DMS79 (cell line): ENCODE results near the gene VGF.
A peak's percentile ranks its signal among the peaks of the same experiment; 100 is the strongest.

Experiments
- DNase-seq: peaks from one replicate; lab custom pipeline; 2025; lab: John Stamatoyannopoulos, UW

The VGF gene

DNA sequence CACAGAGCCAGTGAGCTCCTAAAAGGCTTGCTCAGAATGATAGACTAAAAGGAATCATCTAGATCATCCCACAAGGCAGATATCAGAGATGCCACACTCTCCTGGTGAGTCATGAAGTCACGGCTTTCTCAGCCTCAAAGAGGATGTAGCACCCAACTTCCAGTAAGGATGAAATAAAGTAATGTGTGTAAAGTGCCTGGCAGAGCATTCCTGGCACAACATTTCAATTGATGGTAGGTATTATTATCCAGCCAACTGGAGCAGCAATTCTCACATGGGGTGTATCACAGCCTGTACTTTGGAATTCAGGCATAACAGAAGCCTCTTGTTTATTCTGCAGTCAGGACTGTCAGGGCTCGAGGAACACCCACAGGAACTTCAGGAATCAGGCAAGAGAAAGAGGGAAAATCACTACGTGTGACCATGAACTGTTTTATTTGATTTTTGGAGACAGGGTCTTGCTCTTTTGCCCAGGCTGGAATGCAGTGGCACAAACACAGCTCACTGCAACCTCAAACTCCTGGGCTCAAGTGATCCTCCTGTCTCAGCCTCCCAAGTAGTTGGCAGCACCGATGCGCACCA lies 20.0 kb upstream of the VGF start:
- DNase-seq = no peak

DNA sequence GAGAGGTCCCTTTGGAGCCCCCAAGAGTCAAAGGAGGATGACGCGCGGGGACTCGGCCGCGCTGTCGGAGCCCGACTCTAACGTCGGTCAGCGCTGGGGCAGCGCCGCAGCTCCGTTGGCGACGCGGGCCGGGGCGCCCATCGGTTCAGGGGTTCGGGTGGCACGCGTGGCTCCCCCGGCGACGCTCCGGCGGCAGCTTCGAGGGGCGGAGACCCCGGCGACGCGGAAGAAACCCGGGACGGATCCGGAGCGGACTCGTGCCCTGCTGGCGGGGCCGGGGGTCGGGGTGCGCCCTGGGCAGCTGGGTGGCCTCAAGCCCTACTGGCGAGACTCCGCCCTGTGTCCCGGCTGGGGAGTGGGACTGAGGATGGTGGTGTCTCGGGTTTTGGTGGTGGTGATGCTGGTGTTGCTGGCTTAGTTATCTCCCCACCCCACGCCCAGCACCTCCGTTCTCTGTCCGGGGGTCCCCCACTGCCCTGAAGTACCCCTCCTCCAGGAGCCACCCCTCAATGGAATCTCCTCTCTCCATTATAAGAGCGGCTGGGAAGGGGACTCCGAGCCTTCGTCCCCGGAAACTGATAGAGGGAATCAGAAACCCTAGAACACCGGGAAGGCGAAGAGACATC lies 14.9 kb upstream of the VGF start, which contains the start of gene NAT16:
TSS of gene NAT16 (minus strand) at position 164 of the 626 bp plus-strand sequence. CDS start 5,486 bp downstream, outside the sequence.
- peak; percentile 24 for DNase-seq

DNA sequence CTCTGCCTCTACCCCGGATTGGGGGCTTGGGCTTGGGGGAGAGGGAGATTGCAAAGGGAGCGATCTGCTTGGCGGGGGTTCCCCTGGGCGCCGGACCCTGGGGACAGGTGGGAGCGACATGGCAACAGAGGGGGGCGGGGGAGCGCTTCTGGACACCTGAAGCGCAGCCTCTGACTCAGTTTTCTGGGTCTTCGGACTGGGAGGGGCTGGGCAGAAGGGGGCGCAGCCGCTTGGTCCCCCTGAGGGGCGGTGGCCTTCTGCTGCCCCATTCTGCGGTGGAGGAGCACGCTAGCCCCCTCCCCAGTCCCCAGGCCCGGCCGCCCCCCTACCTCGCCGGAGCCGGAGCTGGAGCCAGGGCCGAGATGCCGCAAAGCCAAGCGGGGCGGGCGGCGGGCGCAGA lies 14.3 kb upstream of the VGF start:
- no peak for DNase-seq

DNA sequence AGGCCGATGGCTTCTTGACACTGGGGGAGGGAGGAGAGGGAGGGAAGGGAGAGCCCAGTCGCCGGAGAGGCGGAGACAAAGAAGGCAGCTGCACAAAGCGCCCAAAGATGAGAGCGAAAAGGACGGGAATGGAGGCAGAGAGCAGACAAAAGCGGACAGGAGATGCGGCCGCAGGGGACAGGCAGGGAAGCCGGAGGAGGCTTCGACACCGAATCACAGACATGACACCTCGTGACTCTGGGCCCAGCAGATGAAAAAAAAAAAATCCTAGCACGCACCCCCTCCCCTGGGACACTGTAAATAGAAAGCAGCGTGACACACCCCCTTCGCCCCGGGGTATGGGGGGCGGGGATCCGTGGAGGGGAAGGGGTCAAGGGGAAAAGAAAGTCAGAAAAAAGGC lies 13.7 kb upstream of the VGF start:
- DNase-seq = peak; percentile 70

DNA sequence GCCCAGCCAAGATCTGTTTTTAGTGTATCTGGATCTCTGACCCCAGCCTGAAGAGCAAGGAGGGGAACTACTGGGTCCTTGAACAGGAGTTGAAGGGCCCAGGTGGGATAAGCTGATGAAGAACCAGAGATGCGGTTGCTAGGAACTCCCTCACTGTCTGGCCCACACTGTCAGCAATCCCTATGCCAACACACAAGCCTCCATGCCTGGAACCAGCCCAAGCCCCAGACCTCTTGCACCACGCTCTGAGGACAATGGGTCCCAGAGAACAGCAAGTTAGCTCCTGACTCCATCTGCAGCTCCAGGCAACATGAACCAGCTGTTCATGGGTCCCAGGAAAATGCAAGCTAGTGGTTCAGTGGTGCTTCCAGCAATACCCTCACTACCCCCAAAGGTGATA lies 12.3 kb upstream of the VGF start:
- DNase-seq = no peak

DNA sequence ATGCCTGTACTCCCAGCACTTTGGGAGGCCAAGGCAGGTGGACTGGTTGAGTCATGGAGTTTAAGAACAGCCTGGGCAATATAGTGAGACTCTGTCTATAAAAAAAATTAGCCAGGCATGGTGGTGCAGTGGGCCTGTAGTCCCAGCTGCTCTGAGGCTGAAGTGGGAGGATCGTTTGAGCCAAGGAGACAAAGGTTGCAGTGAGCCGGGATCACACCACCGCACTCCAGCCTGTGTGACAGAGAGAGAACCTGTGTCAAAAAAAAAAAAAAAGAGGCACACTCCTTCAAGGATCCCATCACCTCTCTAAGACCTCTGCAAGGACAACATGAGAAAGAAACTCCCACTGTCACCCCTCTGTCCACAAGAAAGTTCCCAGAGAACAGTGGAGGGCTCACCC lies 10.3 kb upstream of the VGF start:
- no peak for DNase-seq

DNA sequence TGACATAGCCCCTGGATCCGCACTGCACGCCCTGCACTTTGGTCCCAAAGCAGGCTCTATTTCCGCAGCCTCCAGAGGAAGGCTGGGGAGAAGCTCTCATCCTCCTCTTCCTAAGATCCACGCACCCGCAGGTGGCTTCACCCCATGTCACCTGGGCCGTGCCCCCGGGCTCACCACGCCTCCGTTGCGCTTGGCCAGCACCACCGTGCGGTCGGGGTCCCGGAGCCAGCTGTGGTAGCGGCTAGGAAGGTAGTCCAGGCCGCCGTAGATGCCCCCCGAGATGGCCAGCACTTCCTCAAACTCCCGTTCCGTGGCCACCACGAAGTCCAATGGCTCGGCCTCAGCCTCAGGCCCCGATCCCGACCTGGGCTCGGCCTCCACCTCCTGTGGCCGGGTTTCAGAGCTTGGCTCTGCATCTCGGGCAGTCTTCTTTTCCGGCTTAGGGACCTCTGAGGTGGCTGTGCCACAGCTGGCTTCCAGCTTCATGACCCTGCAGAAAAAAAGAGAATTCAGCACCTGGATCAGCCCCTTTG lies 9.0 kb upstream of the VGF start:
- DNase-seq = no peak

DNA sequence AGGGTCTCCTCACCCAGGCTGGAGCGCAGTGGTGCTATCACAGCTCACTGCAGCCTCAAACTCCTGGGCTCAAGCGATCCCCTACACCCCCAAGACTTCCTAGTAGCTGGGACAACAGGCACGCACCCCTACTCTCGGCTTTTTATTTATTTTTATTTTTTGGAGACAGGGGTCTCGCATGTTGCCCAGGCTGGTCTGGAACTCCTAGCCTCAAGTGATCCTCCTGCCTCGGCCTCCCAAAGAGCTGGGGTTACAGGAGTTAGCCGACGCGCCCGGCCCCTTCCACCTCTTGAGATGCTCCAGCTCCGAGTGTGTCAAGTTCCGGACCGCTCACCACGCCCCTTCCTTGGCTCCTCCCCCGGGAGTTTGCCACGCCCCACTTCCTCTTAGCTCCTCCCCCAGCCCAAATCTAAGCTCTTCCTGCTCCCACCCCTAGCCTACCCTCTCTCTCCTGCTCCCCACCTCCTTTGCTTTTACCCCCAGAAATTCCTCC lies 8.4 kb upstream of the VGF start:
- DNase-seq = peak; percentile 15

DNA sequence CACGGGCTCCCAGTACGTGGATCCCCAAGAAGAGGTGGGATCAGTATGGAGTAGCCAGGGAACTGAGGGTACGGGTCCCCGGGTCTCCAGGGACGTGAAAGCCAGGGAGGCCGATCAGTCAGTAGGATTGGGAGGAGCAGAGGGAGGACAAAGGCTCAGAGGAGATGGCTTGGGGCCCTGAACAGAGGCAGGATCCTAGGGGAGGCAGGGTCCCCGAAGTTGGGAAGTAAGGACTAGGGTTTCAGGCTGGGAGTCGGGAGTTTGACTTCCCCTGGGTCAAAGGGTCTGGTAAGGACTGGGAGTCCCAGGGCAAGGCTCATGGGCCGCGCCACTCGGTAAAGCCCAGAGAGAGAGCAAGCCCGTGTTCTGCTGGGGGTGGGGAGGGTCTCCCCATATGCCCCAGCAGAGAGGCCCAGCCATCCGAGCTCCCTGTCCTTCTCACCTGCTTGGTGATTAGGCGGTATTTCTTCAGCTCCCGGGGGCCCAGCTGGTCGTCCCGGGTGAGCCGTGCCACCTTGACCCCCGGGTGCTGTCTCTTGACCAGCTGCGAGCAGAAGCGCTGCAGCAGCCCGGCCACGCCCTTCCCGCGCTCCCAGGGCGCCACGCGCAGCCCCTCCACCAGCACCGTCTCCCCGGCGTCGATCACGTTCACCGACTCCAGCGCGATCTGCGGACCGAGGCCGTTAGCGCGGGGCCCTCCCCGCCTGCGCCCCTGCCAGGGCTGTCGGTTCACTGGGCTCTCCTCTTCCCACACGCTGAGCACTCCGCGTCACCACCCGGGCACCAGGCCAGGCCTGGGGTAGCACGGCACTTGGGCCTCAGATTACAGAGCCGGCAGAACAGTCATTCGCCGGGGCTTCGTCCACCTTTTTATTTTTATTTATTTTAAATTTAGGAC lies 7.7 kb upstream of the VGF start:
- DNase-seq = peak; percentile 79

DNA sequence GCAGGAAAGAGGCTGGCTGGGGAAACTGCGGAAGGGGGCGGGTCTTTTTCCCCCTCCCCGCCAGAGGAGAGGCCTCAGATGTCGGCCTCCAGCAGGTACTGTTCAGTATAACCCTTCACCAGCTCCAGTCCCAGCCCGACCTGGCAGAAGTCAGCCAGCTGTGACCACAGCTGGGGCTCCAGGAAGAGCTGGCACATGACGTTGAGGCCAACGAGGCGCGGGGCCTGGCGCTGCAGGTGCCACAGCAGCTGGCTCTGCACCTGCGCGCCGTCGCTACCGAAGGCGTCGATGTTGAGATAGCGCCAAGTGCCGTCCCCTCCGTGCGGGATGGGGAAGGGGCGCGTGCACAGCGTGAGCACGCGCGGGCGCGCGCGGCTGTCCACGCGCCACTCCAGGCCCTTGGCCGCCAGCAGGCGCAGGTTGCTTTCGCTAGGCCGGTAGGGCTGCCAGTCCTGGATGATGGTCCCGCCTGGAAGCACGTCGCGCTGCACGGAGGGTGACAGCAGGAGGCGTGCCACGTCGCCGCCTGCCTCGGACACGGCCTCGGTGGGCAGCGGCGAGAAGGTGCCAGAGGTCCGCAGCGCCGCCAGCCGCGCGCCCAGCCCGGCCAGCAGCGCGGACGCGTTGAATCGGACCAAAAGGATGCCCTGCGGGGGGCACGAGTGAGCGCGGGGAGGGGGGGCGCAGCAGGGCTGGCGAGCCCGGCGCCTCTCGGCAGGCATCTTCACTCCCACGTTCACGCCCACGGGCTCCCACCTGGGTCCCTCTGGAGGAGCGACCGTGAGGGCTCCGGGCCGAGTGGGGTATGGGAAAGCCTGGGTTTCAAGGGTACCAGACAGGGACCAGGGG lies 6.9 kb upstream of the VGF start:
- peak; percentile 87 for DNase-seq

DNA sequence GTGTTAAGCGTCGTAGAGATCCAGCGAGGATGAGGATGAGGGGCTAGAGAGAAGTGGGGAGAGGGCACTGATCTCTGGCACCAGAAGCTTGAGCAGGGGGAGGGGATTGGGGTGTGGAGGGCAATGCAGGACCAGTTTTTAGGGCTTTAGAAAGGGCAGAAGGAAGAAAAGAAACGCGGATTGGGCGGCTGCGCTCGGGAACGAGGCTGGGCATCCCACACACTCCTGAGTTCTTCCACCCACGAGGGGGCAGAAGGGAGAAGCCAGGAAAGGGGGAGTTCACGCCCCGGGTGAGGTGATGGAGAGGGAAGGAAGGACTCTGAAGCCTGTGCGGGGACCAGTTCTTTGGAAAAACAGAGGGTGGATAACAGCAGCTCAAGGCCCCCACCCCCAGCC lies 6.1 kb upstream of the VGF start:
- no peak for DNase-seq

DNA sequence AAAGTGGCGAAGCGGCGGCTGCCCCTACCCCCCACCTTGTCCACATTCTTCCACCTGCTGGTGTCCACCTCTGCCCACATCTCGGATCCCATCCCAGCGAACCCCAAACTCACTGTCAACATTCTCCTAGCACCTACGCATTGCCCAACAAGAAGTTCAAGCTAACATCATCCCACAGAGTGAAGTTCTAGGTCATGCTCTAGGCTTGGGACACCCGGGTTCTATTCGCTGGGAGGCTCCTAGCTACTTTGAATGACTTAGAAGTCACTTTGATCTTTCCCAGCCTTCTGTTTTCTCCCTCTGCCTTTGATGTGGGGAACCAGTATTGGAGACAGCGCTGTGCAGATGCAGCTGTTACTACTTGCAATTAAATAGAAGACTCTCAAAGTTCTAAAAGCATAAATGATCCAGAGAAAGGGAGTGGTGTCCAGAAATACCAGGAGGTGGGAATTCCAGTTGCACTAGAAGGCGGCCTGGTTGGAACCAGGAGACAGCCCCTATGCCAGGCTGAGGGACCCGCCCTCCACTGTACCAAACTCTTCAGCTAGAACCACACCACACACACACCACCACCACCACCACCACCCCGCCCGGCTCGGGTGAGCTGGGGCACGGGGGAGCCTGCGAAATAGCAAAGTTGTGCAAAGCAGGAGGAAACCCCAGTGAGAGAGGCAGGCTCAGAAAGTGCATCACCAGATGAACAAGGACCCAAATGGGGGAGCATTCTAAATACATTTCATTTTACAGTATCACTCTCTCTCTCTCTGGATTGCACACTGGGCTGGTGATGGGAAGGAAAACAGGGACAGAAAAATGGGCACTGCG lies 5.5 kb upstream of the VGF start:
- DNase-seq = no peak

DNA sequence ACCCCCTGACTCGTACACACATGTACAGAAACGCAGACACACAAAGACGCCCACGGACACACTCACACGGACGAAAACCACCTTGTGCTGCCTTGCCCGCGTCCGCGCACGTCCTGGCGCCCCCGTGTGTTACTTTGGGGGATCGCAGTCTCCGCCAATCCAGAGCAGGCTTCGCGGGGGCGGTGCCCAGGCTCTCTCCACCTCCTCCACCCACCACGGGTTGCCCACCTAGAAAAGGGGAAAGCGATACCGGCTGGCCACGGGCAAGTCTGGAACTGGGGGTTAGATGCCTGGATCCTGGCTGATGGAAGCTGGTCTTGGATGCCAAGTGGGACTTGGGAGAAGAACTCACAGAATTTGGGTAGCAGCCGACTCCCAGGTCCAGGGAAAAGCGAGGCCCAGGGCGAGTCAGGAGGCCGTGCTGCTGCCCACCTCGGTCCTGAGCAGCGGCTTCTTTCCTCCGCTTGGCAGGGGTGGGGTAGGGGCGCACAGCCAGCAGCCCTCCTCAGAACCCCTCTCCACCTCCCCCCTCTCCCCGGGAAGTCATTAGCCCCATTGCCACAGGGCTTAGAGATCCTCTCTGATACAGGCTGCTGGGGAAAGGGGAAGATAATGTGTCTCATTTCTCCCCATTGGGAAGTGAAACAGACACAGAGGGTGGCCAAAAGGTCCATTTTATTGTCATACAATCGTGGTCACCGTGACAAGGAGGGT lies 4.6 kb upstream of the VGF start:
- no peak for DNase-seq

DNA sequence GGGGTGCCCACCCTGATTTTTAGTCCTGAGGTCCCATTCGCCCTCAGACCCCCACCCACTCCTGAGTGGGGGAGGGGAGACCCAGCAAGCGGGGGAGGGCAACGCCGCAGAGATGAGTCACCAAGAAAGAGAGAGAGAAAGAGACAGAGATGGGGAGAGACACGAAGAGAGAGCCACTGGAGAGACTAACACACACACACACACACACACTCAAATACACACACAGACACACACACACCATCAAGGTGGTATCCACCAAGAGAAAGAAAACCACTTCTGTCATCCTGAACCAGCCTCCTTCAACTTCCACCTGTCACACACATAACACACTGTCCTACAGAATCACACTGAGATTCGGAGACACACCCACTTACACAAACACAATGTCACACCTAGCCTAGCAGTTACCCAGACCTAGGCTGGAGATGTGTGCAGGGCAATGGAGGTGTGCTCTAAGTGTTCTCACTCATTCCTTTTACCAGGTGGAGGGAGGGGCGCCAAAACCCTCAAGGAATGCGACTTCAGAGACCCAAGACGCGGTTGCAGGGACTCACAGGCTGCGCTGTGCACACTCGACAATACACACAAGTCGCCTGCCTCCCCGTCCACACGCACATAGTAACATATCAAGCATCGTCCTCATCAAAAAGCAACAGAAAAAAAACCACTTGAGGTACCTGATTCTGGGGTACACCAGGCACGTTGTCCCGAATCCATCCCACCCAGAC lies 3.9 kb upstream of the VGF start:
- no peak for DNase-seq

DNA sequence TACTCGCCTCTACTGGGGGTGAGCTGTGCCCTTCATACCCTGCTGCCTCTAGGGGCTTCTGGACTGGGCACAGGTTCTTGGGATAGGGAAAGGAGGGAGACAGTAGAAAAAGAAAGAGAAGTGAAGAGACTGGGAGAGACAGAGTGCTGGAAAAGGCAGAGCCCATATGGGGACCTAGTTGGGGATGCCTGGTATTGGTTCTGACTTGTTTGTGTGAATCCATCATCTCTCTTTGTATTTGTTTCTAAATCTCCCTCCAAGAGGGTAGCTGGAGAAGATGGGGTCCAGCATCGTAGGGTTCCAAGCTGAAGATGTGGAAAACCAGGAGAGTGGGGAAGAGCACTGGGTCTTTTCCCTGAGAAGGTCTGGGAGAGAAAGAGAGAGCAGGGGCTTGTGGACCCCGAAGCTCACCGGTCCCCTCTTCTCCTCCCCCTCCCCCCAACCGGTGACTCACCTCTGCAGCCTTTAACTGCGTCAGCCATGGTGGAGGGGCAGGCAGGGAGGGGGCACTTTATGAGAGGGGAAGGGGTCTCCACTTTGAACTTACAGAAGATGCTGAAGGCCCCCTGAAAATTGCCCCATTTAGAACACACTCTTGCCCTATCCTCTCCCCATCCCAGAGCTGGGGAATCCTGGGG lies 3.2 kb upstream of the VGF start:
- no peak for DNase-seq

DNA sequence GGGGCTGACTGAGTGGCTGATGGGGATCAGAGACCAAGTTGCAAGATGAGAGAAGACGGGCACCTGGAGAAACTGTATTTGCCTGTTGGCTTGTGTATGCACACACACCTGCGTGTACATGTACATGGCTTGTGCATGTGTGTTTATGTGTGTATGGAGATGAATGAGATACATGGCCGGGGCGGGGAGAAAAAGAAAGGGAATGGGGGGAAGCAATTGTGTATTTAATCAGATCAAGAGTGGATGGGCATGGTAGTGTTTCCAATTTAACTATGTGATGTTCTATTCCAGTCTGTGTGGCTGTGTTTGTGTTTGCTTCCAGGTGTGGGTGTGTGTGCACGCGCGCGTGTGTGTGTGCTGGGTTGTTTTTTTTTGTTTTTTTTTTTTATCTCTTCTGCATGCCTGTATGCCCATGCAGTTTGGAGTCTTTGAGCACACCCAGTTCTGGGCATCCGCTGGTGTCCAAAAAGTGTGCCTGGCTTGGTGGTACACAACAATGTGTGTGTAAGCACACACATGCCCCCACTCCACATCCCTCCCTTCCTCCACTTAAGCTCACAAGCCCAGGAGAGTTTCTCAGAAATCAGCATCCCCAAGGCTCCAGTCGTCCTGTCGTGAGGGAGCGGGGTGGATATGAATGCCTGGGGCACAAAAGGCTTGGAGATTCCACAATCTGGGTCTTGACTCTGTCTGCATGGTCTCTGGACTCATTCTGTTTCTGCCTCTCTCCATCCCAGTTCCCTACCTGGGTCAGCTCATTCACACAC lies 2.5 kb upstream of the VGF start:
- no peak for DNase-seq

DNA sequence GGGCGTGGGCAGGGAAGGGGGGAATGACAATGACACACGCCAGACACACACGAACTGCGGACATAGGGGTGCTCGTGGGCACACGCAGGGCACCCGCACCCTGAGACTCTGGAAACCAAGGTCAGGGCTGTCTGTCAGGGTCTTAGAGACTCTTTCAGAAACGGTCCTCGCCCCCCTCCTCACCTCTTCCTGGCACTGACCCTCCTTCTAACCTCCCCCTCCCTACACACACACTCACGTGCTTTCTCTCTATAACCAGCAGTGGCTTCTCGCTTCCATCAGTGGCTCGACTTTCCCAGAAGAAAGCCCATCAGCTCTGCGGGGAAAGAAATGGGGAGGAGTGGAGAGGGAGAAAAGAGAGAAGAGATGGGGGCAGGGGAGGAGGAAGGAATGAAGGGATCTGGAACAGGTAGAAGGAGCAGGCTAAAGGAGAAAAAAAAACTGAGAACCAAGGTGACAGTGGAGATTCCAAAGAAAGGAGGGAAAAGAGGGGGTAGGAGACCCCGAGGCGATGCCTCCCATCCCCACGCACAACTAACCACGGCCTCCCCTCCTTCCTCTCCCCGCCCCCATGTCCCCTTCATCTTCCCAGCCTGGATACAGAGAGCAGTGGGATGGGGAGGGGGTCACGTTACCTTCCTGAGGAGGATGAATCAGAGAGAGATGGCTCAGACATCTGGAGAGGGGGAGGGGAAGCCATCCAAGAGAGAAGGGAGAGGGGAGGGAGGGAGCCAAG lies 1.7 kb upstream of the VGF start:
- DNase-seq = no peak

DNA sequence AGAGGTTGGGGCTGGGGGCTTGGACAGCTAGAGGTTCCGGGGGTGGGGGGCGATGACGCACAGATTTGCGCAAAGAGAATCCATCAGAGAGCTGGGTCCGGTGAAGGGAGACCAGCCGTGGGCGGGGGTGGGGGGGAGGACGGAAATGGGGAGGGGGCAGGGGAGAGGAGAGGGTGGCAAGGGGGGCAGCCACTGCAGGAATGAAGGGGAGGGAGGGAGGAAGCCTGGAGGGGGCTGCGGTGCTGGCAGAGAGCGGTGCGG lies 1.2 kb upstream of the VGF start:
- no peak for DNase-seq
